Coronary artery (tissue), 2 donors: ENCODE results near the gene IGSF8.

ENCODE experiments used
- DNase-seq: peaks from one replicate; pipeline ENCODE4 v3.0.0-alpha.2; 2017; ENCODE audit warnings: low spot score
- H3K27ac ChIP-seq, 2 donors: fragments of 200-600 bp; sonication (generic); one replicate each; pipeline ENCODE4 v1.5.1; 2016 to 2019
- H3K4me3 ChIP-seq: fragments of 200-600 bp; sonication (generic); 2 replicates; pipeline ENCODE4 v1.5.1; 2016; ENCODE audit warnings: mild to moderate bottlenecking, moderate library complexity
- CTCF ChIP-seq: fragments of 200-600 bp; sonication (generic); IDR thresholded peaks from one replicate; pipeline ENCODE4 v1.5.1; 2019; ENCODE audit warnings: antibody characterized with exemption

The IGSF8 gene

GRCh38 chr1:160097911-160098851 is at the start of gene IGSF8:
Gene IGSF8, minus strand, starts transcription at chr1:160098619. Its CDS starts 147 bp downstream, at chr1:160098472.
- TF ChIP-seq CTCF = no peak
- peak within 1 kb of the TSS; percentile 95 for H3K4me3 ChIP-seq
- DNase-seq = peak; percentile 93
- peak within 1 kb of the TSS; percentile 93 to 98 for H3K27ac ChIP-seq

- Histone ChIP-seq H3K27ac (peak overlapping the region; percentile 48 to 63), H3K4me3 (no peak overlapping the region)
- peak; percentile 28 for DNase-seq
- TF ChIP-seq CTCF = no peak
Measured at GRCh38 chr1:160148121-160148520, 49.7 kb upstream of the IGSF8 start.

GRCh38 chr1:160146107-160146506 is 47.7 kb upstream of the IGSF8 start:
- Histone ChIP-seq H3K27ac (no peak overlapping the region), H3K4me3 (no peak overlapping the region)
- no peak for TF ChIP-seq CTCF
- no peak for DNase-seq

GRCh38 chr1:160144921-160145320 is 46.5 kb upstream of the IGSF8 start:
- no peak for DNase-seq
- H3K4me3 ChIP-seq = no peak overlapping the region
- H3K27ac ChIP-seq = no peak overlapping the region
- TF ChIP-seq CTCF = no peak

GRCh38 chr1:160143695-160144094 is 45.3 kb upstream of the IGSF8 start:
- no peak overlapping the region for H3K27ac ChIP-seq
- no peak overlapping the region for H3K4me3 ChIP-seq

GRCh38 chr1:160139840-160140239 is 41.4 kb upstream of the IGSF8 start:
- DNase-seq = no peak
- no peak overlapping the region for H3K4me3 ChIP-seq
- no peak overlapping the region for H3K27ac ChIP-seq
- TF ChIP-seq CTCF = no peak

More at GRCh38 chr1:160143695-160144094, 45.3 kb upstream of the IGSF8 start:
- no peak for TF ChIP-seq CTCF
- peak; percentile 68 for DNase-seq
